GM23338 (cell line): ENCODE measurements around the gene APP. TPM values are rescaled to one million over a fixed set of nuclear protein-coding genes. Genes with fewer than 3 reads are reported as not detected.
A peak's percentile ranks its signal among the peaks of the same experiment; 100 is the strongest.

Experiments used
- ATAC-seq: fragments of 200-7000 bp; cut with Tn5 transposase; 3 replicates; pipeline ENCODE4 v1.9.1; 2020
- DNase-seq: peaks from one replicate; pipeline ENCODE4 v3.0.0-alpha.2; 2015; ENCODE audit warnings: low spot score
- H2AFZ ChIP-seq: fragments of 200-600 bp; sonication (generic); 2 replicates; pipeline ENCODE4 v1.8.0; 2016; ENCODE audit warnings: antibody characterized with exemption, mild to moderate bottlenecking, moderate library complexity
- H3F3A ChIP-seq: fragments of 200-600 bp; sonication (generic); replicated peaks from 2 replicates; pipeline ENCODE4 v1.8.0; 2017; ENCODE audit warnings: antibody characterized with exemption, mixed run types, low read depth
- H3K27ac ChIP-seq: fragments of 200-600 bp; sonication (generic); 2 replicates; pipeline ENCODE4 v1.6.1; 2016; ENCODE audit warnings: low read depth
- H3K27me3 ChIP-seq: fragments of 200-600 bp; sonication (generic); 2 replicates; pipeline ENCODE4 v1.8.0; 2016; ENCODE audit warnings: mild to moderate bottlenecking, mixed run types, moderate library complexity; ENCODE audit not compliant: insufficient read depth
- H3K36me3 ChIP-seq: fragments of 200-600 bp; sonication (generic); 2 replicates; pipeline ENCODE4 v1.8.0; 2016; ENCODE audit warnings: mild to moderate bottlenecking; ENCODE audit not compliant: insufficient read depth
- H3K4me1 ChIP-seq: fragments of 200-600 bp; sonication (generic); 2 replicates; pipeline ENCODE4 v1.8.0; 2016; ENCODE audit warnings: mild to moderate bottlenecking, moderate library complexity; ENCODE audit not compliant: insufficient read depth
- H3K4me2 ChIP-seq: fragments of 200-600 bp; sonication (generic); 2 replicates; pipeline ENCODE4 v1.7.1; 2017; ENCODE audit warnings: mixed run types
- H3K4me3 ChIP-seq: fragments of 200-600 bp; sonication (generic); 2 replicates; pipeline ENCODE4 v1.6.1; 2016; ENCODE audit warnings: mixed run types
- H3K79me2 ChIP-seq: fragments of 200-600 bp; sonication (generic); replicated peaks from 2 replicates; pipeline ENCODE4 v1.8.0; 2017; ENCODE audit warnings: mild to moderate bottlenecking; ENCODE audit not compliant: insufficient read depth
- H3K9me2 ChIP-seq: fragments of 200-600 bp; sonication (generic); 2 replicates; pipeline ENCODE4 v1.8.0; 2017; ENCODE audit not compliant: insufficient read depth
- H4K20me1 ChIP-seq: fragments of 200-600 bp; sonication (generic); replicated peaks from 2 replicates; pipeline ENCODE4 v1.8.0; 2017; ENCODE audit warnings: mild to moderate bottlenecking; ENCODE audit not compliant: insufficient read depth
- H3K27ac Mint-ChIP-seq: 2 replicates; pipeline ENCODE4 v1.8.0; 2020; ENCODE audit warnings: inconsistent platforms, mild to moderate bottlenecking, moderate library complexity, mixed read lengths
- H3K27me3 Mint-ChIP-seq: 3 replicates; pipeline ENCODE4 v1.8.0; 2022; ENCODE audit warnings: low read depth, mild to moderate bottlenecking, moderate library complexity, mixed read lengths, inconsistent platforms; ENCODE audit not compliant: insufficient read depth, poor library complexity
- H3K36me3 Mint-ChIP-seq: 3 replicates; pipeline ENCODE4 v1.8.0; 2021; ENCODE audit warnings: low read depth, mild to moderate bottlenecking, inconsistent platforms, moderate library complexity, mixed read lengths
- H3K4me1 Mint-ChIP-seq: 3 replicates; pipeline ENCODE4 v1.8.0; 2020; ENCODE audit warnings: mild to moderate bottlenecking, inconsistent platforms, mixed read lengths
- H3K4me3 Mint-ChIP-seq: 3 replicates; pipeline ENCODE4 v1.8.0; 2021; ENCODE audit warnings: moderate library complexity, mild to moderate bottlenecking, inconsistent platforms, mixed read lengths
- H3K9me3 Mint-ChIP-seq: 3 replicates; pipeline ENCODE4 v1.8.0; 2020; ENCODE audit warnings: moderate library complexity, mild to moderate bottlenecking, inconsistent platforms, mixed read lengths
- CREB1 ChIP-seq: fragments of 250-450 bp; sonication (Bioruptor Pico); IDR thresholded peaks from 2 replicates; pipeline ENCODE4 v1.5.0; 2020; ENCODE audit warnings: low read depth, mild to moderate bottlenecking, moderate library complexity
- CTCF ChIP-seq, 2 experiments: fragments of 200-600 bp in 1 of 2; sonication (generic) in 1 of 2; conservative IDR thresholded peaks; 2 replicates each; pipeline versions ENCODE4 v1.5.1 to v1.6.1; 2016 to 2017; ENCODE audit warnings: antibody characterized with exemption in 2 of 2, low read depth in 2 of 2, mild to moderate bottlenecking in 2 of 2, moderate library complexity in 1 of 2
- ETS1 ChIP-seq: IDR thresholded peaks from 2 replicates; pipeline ENCODE4 v1.6.1; 2016; ENCODE audit warnings: antibody characterized with exemption
- JUNB ChIP-seq: IDR thresholded peaks from one replicate; pipeline ENCODE4 v1.6.1; 2016; ENCODE audit warnings: antibody characterized with exemption; ENCODE audit not compliant: unreplicated experiment
- NANOG ChIP-seq: IDR thresholded peaks from 2 replicates; pipeline ENCODE4 v1.6.1; 2016; ENCODE audit warnings: antibody characterized with exemption, borderline replicate concordance
- POLR2AphosphoS5 ChIP-seq: IDR thresholded peaks from 2 replicates; pipeline ENCODE4 v1.6.1; 2016; ENCODE audit warnings: antibody characterized with exemption, low read depth
- REST ChIP-seq: IDR thresholded peaks from one replicate; pipeline ENCODE4 v1.6.1; 2018; ENCODE audit warnings: antibody characterized with exemption; ENCODE audit not compliant: unreplicated experiment
- ZNF462 ChIP-seq: fragments of 250-450 bp; sonication (Bioruptor Pico); IDR thresholded peaks from 2 replicates; pipeline ENCODE4 v1.5.0; 2020; ENCODE audit warnings: mild to moderate bottlenecking, moderate library complexity
- polyA plus RNA-seq: library from polyadenylated mRNA; unstranded; fragments of >200 nt; fragmentation: Nextera tagmentation; extraction: Ambion mirVana; gene quantifications from 2 replicates; pipeline ENCODE4 v1.2.1, GENCODE V29; 2016
- total RNA-seq: library from RNA; depleted of rRNA; stranded (reverse); fragments of >200 nt; shearing (Covaris generic); gene quantifications from 2 replicates; pipeline ENCODE4 v1.2.3, GENCODE V29; 2014

APP gene
- total and polyA plus RNA-seq, 2 experiments from 2014 or later = 69.4 to 444 TPM

GRCh38 chr21:26097475-26097874 lies 73.1 kb downstream of the APP start:
- Mint-ChIP-seq H3K9me3 (no peaks in the 10 kb centered on the region), H3K36me3 (peaks cover 4% of the 10 kb centered on the region; the same call in 1 of the 3 replicates), H3K4me3 (no peak overlapping the region), H3K4me1 (peaks cover 58% of the 10 kb centered on the region), H3K27me3 (peaks cover 2% of the 10 kb centered on the region), H3K27ac (no peak overlapping the region)
- TF ChIP-seq CTCF (conservative IDR thresholded peaks at IDR 0.05; ENCODE audit: low read depth in 2 of 2) (no peak), ZNF462 (CRISPR knock-in tag) (no peak), POLR2AphosphoS5 (no peak), CREB1 (CRISPR knock-in tag) (no peak), NANOG (no peak), JUNB (no peak), REST (no peak), ETS1 (no peak)
- ATAC-seq (no peak), DNase-seq (no peak)
- H4K20me1 ChIP-seq = peaks cover 6% of the 10 kb centered on the region; the same call in 1 of the 2 replicates
- H3K4me2 ChIP-seq = no peak overlapping the region
- no peak overlapping the region for H3K4me3 ChIP-seq
- no peaks in the 10 kb centered on the region for H3K36me3 ChIP-seq
- peaks cover 99% of the 10 kb centered on the region for H3K79me2 ChIP-seq
- H3K27me3 ChIP-seq = no peaks in the 10 kb centered on the region
- H3F3A ChIP-seq = no peaks in the 10 kb centered on the region
- no peaks in the 10 kb centered on the region for H3K9me2 ChIP-seq
- peak overlapping the region; percentile 40; the same call in 1 of the 2 replicates for H3K27ac ChIP-seq
- H2AFZ ChIP-seq = no peak overlapping the region
- H3K4me1 ChIP-seq = peaks cover 47% of the 10 kb centered on the region
